ENCODE data around the gene PARVB.

PARVB gene

GRCh38 chr22:44209343-44209742 is 185.2 kb downstream of the PARVB start:
- no peak overlapping the region for H3K4me3 ChIP-seq (ENCODE audit: low read depth, low read length)

DNA sequence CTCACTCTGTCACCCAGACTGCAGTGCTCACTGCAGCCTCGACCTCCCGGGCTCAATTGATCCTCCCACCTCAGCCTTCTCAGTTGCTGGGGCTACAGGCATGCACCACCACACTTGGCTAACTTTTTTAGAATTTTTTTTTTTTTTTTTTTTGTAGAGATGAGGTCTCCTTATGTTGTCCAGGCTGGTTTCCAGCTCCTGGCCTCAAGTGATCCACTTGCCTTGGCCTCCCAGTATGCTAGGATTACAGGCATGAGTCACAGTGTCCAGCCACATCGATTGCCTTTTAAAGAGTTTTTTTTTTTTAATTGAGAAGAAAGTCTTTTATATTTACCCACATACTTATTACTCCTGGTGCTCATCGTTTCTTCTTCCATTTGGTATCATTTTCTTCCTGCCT is 186.6 kb downstream of the PARVB start:
- no peak overlapping the region for H3K4me3 ChIP-seq (ENCODE audit: low read depth, low read length)

DNA sequence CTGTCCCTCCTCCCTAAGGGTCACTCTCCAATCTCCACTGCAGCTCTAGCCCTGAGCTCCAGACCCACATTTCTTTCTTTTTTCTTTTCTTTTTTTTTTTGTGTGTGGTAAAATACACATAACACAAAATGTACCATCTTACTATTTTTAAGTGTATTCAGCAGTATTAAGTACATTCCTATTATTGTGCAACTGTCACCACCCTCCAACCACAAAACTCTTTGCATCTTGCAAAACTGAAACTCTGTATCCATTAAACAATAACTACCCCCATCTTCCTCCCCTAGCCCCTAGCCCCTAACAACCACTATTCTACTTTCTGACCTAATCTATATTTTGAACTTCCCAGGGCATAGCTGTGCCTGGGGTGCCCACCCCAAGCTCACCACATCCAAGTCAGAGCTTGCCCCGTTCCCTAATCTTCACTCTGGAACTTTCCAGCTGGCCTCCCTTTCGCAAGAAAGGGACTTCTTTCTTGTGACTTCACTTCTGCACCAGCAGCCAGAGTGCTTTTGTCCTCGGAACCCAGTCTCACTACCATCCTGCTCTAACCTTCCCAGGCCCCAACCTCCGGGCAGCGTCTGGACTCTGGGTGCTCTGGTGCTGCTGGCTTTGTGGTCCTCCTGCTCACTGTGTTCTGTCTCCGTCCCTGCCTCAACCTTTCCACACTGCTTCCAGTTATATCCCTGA is 187.3 kb downstream of the PARVB start:
- H3K4me3 ChIP-seq (ENCODE audit: low read depth, low read length): no peak overlapping the region

GRCh38 chr22:44211946-44212930 is 188.1 kb downstream of the PARVB start:
- no peak overlapping the region for H3K4me3 ChIP-seq (ENCODE audit: low read depth, low read length)

- H3K4me3 ChIP-seq (ENCODE audit: low read depth, low read length): no peak overlapping the region
These were observed 188.8 kb downstream of the PARVB start for GRCh38 chr22:44212936-44213335.

DNA sequence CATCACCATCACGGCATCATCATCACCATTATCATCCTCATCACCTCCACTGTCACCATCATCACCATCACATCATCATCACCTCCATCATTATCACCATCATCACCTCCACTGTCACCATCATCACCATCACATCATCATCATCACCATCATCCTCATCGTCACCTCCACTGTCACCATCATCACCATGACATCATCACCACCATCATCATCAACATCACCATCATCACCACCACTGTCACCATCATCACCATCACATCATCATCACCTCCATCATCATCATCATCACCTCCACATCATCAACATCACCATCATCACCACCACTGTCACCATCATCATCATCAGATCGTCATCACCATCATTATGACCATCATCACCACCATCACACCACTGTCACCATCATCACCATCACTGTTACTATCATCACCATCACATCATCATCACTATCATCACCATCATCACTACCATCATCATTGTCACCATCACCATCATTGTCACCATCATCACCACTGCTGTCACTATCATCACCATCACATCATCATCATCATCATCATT is 189.5 kb downstream of the PARVB start:
- no peak overlapping the region for H3K4me3 ChIP-seq (ENCODE audit: low read depth, low read length)

GRCh38 chr22:44214187-44214586 is 190.1 kb downstream of the PARVB start:
- no peak overlapping the region for H3K4me3 ChIP-seq (ENCODE audit: low read depth, low read length)

DNA sequence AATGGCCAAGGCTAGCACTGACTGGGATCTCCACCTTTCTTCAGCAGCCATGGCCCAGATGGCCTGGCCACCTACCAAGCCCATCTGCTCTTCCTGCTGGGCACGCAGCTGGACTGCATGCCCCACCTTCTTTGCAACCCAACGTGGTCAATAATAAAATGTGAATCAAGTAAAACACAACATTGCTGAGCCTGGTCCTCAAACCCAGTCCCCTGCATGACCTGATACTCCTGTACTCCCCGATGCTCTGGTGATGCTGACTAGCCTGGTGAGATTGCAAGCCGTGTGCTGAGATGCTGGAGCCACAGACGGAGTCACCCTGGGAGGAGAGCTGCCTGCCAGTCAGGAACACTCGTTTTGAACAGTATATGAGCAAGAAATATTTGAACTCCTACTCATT is 190.7 kb downstream of the PARVB start:
- H3K4me3 ChIP-seq (ENCODE audit: low read depth, low read length): no peak overlapping the region

DNA sequence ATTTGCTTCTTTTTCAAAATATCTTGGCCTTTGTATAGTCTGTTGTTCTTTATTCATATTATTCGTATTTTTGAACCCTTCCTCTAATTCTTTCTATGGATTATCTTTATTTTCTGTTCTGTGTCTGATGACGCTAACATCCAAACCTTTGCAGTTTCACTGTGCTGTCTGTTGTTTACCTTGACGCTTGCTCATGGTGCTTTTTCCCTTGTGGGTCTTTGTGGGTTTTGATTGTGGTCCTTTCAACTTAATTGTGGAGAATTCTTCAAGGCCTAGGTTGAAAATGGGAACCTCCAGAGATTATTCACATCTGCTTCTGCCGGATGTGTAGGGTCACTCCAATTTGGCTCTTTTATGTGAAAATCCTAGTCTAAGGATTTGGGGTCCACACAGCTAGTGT is 191.2 kb downstream of the PARVB start:
- H3K4me3 ChIP-seq (ENCODE audit: low read depth, low read length): no peak overlapping the region

- H3K4me3 ChIP-seq (ENCODE audit: low read depth, low read length): no peak overlapping the region
These were observed 193.2 kb downstream of the PARVB start for GRCh38 chr22:44217346-44217745.

DNA sequence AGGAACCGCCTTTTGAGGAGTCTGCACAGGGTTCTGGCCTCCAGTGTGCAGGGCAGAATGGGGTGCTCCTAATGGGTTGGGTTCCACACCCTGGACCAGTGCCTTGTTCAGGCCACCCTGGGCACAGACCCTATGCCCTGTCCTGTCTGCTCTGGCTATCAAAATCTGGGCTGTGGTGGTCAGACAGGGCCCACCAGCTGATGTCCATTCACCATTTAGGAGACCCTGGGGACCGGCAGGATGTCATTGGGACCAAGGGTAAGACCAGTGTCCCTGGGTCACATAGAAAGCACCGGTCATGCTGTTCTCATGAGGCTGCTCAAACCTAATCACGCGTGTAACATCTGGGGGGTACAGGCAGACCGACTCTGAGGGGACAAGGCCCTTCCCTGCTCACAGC is 194.0 kb downstream of the PARVB start:
- no peak overlapping the region for H3K4me3 ChIP-seq (ENCODE audit: low read depth, low read length)

DNA sequence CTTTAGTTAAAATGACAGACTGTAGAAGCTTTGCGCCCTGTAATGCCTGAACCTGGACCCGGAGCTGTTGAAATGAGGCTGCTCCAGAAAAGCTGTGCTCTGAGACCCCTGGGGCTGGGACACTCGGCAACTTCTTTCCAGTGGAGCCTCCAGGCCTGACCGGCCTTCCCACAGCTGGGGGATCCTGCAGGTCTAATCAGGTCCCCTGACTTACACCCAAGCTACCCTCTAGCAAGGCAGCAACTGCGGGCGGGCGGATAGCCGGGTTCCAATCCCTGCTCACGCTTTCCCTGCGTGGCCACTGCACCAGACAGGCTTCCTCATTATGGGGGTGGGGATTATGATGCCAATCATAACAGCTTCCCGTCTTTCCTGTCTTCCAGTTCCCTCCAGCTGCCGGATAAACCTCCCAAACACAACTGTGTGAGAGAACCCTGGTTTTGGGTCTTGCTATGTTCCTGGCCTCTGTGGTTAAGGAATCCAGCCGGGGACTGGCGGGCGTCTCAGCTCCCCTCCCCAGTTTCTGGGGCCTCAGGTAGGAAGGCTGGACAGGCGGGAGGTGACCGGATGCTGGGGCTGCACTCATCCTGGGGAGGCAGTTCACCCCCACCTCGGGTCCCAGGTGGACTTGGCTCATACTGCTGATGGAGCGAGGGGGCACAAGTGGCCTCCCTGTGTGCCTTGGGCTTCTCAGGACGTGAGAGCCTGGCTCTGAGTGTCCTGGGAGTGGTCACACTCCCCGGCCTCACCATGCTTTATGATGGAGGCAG is 195.2 kb downstream of the PARVB start:
- no peak overlapping the region for H3K4me3 ChIP-seq (ENCODE audit: low read depth, low read length)

GRCh38 chr22:44220727-44221680 is 196.9 kb downstream of the PARVB start:
- no peak overlapping the region for H3K4me3 ChIP-seq (ENCODE audit: low read depth, low read length)

DNA sequence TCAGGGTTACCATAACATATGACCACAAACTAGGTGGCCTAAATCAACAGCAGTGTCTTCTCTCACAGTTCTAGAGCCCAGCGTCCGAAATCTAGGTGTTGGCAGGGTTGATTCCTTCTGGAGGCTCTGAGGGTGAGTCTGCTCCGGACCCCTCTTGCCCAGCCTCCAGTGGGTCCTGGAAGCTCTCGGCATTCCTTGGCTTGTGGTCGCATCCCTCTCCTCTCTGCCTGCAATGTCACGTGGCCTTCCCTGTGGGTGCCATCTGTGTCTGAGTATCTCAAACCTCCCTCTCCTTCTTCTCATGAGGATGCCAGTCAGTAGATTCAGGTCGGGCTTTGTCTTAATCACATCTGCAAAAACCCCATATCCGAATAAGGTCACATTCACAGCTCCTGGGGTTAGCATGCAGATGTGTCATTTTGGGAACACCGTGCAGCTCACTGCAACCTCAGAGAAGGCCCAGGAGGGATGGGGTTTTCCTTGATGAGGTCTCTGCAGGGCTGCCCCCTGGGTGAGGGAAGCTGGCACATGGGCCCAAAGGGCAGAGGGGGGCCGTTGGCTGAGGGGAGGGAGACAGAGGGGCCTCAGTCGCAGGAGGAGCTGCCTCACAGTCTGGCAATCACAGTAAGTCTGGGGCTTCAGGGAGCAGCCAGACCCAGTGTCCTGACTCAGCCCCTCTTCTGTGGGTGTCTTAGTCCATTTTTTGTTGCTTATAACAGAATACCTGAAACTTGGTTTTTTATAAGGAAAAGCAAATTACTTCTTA is 197.8 kb downstream of the PARVB start:
- no peak overlapping the region for H3K4me3 ChIP-seq (ENCODE audit: low read depth, low read length)

Data from iPS-11a (cell line).